ENCODE measurements around the gene PHYHD1.

The PHYHD1 gene

DNA sequence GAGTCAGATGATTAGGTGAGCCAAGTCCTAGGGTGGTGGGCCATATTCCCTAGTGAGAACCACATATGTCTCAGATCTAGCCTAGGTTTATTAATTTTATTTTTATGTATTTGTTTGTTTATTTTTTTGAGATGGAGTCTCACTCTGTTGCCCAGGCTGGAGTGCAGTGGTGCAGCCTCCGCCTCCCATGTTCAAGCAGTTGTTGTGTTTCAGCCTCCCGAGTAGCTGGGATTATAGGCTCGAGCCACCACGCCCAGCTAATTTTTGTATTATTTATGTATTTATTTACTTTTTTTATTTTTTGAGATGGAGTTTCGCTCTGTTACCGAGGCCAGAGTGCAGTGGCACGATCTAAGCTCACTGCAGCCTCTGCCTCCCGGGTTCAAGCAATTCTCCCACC lies 62.8 kb downstream of the PHYHD1 start:
- no peak for DNase-seq

DNA sequence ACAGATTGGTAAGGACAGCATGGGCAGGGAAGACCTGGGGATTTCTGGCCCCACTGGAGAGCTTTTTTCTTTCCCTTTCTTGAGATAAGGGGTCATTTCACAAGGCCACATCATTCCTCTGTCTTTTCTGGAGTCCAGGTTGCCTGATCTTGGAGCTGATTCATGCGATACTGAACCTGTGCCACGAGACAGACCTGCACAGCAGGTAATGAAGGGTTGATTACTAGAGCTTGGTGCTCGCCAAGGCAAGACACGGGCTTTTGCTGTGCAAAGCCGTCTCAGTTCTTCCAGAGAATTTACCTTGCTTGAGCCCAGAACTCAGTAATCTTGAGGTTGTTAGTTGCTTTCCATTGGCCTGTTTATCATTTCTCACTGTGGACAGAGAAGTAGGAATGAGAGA lies 65.9 kb downstream of the PHYHD1 start:
- no peak for DNase-seq

DNA sequence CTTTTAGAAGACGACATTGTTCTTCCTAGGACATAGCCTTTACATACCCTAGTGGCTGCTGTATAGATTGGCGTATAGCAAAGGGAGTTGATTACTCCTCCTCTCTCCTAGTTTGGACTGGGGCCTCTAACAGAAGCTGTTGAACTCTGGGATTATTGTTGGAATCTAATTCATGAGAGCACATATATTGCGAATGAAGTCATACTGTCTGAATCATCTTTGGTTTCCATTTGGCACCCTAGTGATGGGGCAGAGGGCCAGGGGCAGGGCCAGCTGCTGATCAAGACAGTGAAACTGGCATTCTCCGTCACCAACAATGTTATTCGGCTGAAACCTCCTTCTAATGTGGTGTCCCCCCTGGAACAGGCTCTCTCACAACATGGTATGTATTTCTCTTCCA lies 67.0 kb downstream of the PHYHD1 start:
- peak; percentile 88 for DNase-seq
